CD4-positive, alpha-beta T cell treated with Interleukin-4 for 1 hour (primary cell): Measurements from ENCODE around the gene GABRA6.
"Not testable (repeated sequence)": the region's sequence is repeated elsewhere in the genome, so short reads cannot be mapped to it uniquely, and the experiment has no call there.

Source experiments
- DNase-seq, 2 donors: peaks; one replicate each; pipeline ENCODE4 v3.0.0-alpha.2; 2020 to 2022

The GABRA6 gene

GRCh38 chr5:161685461-161685860 lies at the start of gene GABRA6:
TSS of gene GABRA6 (plus strand) at chr5:161685721. CDS start at chr5:161685990, 269 bp downstream.
- no peak for DNase-seq

DNA sequence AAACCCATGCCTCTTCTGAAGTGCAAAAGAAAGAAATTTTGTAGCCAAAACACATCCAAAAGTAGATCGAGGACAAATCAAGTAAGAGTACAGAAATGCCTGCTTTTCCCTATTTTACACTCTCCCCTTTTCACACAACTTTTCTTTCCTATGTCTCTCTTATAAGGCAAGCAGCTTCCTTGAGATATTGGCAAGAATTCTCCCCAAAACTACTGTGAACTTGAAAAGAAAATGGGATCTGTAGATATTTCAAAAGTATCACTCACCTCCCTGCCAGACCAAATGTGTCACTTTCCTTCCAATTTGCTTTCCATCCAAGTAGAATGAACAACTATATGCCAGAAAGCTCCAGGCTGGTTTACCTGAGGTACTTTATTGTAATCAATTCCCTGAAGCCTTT lies 47.9 kb upstream of the GABRA6 start:
- no peak for DNase-seq

DNA sequence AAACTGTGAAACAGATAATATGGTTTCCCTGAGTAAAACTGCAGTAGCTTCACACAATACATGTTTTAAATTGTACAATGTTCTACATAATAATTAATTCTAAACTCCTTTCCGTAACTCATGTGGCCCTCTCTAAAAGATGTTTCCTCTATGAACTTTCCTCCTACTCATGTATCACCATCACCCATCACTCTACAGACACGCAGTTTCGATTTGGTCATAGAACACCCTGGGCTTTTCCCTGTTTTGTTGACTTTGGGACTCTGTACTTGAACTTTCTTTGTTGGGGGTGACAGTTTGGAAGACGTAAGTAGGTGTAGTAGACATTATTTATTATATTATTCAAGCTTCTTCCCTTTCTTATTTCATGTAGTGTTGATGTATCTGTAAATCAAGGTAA lies 44.1 kb upstream of the GABRA6 start:
- no peak for DNase-seq

DNA sequence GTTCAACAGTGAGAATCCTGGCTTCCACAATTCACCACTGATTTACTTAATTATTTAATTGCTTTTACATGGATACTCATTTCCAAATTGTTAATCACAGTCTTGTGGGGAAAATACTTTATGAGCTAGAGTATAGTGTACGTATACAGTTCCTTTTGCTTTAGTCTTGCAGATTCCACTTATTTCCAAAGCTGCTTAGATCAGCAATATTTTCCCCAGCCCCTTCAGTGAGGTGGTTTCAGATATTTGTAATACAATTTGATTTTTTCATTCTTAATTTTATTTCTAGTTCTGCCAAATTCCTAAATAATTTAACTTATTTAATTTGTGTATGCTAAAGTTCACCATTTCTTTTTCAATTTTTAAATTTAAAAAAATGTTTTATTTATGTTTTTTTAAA lies 40.3 kb upstream of the GABRA6 start:
- no peak for DNase-seq

GRCh38 chr5:161651926-161652325 lies 33.6 kb upstream of the GABRA6 start:
- not testable (repeated sequence) for DNase-seq

DNA sequence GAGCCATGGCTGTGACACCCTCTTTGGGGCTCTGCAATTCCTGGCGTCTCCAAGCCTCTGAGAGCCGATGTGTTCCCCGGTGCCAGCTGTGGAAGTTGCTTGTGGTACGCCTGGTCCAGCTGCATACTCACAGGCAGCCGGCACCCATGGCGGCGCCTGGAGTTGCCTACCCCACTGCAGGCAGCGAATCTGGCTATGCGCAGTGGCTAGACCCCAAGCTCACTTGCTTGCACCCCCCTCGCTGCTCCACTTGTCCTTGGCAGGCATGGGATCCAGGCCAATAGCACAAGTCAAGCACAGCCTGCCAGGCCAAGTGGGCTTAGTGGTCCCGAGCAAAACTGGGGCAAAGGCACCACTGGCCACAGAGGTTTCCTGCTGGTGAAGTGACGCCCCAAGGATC lies 24.7 kb upstream of the GABRA6 start:
- DNase-seq: no peak

DNA sequence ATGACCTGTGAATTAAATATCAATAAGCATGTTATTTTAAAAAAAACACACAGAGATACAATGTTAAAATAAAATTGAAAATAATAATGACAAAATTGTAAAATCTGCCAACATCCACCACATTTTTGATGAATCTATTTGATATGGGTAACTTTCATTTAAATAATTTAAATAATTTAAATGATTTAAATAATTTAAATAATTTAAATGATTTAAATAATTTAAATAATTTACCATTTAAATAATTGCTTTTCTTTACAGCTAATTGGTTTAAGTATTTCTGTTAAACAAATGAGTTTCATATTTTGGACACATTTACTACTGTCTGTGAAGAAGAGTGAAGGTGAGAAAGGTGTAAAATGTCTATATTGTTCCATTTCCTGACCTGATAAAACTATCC lies 22.1 kb upstream of the GABRA6 start:
- DNase-seq: no peak

- DNase-seq: no peak
Measured at GRCh38 chr5:161676103-161676502, 9.4 kb upstream of the GABRA6 start.

- no peak for DNase-seq
Measured at GRCh38 chr5:161686149-161686548, 628 bp downstream of the GABRA6 start.

- DNase-seq: no peak
Measured at GRCh38 chr5:161686881-161687280, 1.4 kb downstream of the GABRA6 start.

- DNase-seq: no peak
Measured at GRCh38 chr5:161687316-161687715, 1.8 kb downstream of the GABRA6 start.

DNA sequence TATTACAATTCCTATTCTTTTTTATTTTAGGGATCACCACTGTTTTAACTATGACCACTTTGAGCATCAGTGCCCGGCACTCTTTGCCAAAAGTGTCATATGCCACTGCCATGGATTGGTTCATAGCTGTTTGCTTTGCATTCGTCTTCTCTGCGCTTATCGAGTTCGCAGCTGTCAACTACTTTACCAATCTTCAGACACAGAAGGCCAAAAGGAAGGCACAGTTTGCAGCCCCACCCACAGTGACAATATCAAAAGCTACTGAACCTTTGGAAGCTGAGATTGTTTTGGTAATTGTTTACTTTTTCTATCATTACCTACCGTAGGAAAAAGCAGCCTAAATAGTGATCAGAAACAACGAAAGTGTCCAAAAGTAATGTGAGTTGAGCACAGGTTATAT lies 6.4 kb downstream of the GABRA6 start:
- no peak for DNase-seq

DNA sequence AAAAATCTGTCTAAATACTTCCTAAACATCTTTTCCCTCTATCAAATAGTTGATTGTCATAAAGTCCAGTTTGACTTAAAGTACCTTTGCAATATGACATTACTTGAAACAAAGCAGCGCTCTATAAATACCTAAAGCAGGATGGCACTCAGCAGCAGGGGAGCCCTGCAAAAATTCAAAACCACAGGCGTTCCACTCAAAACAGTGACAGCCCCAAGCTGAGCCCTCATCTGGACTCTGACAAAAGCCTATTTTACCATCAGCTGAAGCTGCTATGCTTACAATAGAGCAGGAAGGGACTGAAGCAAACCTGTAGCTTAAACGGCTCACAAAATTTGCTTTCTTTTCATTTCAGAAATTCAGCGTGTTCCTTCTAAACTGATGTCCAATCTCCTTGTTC lies 11.5 kb downstream of the GABRA6 start:
- no peak for DNase-seq

GRCh38 chr5:161700065-161700464 lies 14.5 kb downstream of the GABRA6 start:
- no peak for DNase-seq

DNA sequence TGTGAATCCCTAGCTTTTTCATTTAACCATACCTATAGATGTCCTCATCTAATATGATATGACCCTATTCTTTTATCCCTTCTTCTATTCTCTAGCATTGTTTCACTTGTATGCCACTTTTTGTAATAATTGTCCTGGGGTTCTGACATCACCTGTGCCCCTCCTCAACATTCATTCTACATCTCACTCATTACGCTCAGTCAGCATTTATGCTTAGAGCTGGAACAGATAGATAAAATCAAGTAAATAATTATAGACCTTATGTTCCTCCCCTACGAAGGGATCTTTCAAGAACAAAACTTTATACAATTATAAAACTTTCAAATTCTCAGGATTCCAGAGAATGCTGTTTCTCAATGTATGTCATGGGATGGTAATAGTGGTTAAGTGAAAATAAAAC lies 18.0 kb downstream of the GABRA6 start:
- no peak for DNase-seq

DNA sequence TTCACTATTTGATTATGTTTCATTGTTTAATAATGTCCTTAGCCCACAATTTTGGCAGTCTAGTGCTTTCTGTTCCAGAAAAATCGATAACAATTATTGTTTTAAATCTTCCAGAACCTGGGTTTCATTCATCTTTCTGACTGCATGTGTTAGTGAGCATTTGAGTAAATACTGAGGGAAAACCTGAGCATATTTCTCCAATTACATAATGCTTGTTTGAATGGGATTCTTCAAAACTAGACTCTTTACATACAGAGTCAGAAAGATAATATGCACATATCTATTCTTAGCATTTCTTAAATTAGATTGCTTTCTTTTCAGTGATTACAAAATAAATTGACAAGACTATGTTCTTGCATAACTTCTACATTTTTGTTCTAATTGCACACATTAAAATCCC lies 21.9 kb downstream of the GABRA6 start:
- DNase-seq: no peak

DNA sequence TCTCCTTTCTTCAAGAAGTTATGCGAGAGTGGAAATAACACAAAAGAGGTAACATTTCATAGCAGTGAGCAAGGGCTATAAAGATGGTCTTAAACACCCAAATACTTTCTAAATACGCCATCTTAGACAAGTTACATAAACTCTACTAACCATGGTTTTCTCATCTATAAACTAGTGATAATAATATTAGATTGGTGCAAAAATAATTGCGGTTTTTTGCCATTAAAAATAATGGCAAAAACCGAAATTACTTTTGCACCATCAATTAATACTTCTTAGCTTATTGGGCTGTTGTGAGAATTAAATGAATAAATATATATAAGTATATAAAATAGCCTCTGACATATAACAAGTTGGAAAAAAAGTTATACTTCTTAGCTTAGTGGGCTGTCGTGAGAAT lies 23.7 kb downstream of the GABRA6 start:
- DNase-seq: no peak

GRCh38 chr5:161713042-161713441 lies 27.5 kb downstream of the GABRA6 start:
- no peak for DNase-seq

GRCh38 chr5:161719157-161719556 lies 33.6 kb downstream of the GABRA6 start:
- DNase-seq: no peak

- DNase-seq: no peak
Measured at GRCh38 chr5:161720460-161720859, 34.9 kb downstream of the GABRA6 start.

DNA sequence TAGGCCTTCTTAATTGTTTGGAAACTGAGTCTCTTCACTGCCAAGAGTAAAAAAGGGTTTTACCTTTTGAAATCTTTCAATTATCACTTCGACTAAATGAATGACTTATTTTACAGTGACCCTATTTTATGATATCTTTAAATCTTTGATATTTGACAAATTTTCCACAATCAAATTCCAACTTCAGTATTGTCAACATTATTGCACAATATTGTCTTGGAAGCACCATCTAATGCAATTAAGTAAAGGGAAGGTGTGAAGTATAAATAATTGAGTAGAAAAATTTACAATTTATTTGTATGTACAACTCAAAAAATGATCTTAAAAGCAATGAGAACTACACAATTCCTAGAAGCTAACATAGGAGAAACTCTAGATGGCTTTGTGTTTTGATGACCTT lies 49.2 kb downstream of the GABRA6 start:
- no peak for DNase-seq

GRCh38 chr5:161740433-161740832 lies 54.9 kb downstream of the GABRA6 start:
- no peak for DNase-seq

- DNase-seq: no peak
Measured at GRCh38 chr5:161744276-161744675, 58.8 kb downstream of the GABRA6 start.

DNA sequence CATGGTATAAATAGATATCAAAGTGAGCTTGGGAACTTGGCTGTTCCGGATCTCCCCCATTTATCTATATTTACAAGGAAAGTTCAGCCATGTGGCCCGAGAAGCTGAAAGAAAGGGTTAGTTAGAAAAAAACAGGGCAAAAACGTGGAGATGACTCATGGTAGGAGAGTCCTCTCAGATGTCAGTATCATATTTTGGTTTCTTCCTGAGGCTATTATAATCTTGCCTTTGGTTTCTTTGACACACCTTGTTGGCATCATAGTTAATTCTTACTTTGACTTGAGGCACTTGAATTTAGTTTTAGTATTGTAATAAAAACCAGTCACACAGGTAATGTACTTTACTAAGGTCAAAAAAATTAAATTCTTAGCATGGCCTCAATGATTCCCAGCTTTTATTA lies 59.9 kb downstream of the GABRA6 start:
- no peak for DNase-seq

DNA sequence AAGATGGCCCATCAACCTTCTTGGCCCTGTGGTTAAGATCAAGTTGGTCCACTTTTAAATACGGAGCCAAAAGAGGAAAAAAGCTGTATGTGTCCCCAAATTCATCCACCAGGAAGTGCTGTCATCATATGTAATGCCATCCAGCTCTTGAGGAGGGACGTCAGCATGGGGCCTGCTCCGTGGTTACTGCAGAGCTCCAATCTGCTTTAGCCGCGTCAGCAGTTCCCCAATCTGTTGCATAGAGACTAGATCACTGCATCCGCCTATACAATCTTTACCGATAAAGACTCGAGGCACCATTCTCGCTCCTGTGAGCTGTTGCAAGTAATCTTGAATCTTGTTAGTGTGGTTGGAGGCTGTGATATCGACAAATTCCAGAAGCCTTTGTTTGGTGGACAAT lies 65.7 kb downstream of the GABRA6 start:
- DNase-seq: no peak
